Epidermal melanocyte (primary cell): Measurements from ENCODE around the gene TCEANC.
"Not testable (repeated sequence)": the region's sequence is repeated elsewhere in the genome, so short reads cannot be mapped to it uniquely, and the experiment has no call there.

Source experiments
- DNase-seq: peaks from one replicate; pipeline ENCODE4 v3.0.0; 2011; ENCODE audit warnings: low spot score; ENCODE audit not compliant: insufficient read length

TCEANC gene

DNA sequence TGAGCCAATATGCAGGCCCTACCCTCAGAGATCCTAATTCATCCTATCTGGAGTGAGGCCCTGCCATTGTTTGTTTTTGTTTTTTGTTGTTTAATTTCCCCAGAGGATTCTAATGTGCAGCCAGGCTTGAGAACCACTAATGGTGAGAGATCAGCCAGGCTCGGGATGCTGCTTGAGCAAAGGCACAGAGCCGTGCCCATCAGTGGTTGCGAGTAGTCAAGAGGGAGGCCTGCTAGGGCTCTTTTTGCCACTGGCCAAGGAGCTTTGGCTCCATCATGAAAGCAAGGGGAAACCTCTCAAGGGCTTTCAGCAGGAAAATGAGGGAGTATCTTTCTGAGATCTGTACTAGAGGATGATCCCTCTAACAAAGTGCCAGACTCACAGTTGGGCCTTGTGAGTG, 2.7 kb downstream of the TCEANC start:
- DNase-seq: no peak

DNA sequence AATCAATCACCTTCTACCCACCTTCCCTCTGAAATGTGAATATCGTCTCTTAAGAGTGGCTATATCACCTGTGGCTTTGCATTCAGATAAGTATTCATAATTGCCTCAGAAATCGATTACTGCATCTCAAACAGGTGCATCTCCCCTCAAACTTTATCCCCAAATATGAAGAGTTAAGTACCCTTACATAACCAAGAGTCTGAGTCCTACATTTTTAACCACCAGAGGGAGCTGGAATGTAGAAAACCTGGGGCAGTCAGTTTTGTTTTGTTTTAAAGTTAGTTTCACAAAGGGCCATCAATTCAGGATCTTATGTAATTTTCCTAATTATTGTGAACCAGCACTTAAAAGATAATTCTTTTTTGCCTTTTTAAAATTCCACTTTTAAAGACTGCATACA, 5.7 kb downstream of the TCEANC start:
- DNase-seq: no peak

DNA sequence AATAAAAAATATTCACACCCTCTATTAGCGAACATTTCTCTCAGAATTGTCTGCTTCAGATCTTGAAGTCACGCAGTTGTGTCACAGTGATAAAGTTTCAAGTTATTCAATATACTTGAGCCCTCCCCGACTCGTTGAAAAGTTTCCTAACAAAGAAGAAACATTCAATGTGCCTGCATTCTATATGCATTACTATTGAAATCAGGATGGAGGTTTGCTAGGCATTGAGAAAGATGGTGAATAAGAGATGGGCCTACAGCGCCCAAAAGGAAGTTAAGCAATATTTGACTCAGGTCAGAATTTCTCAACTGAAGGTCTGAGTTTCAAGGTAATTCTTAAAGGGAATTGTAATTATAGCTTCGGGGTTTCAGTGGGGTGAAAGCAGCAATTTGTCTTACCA, 6.1 kb downstream of the TCEANC start:
- DNase-seq: no peak

DNA sequence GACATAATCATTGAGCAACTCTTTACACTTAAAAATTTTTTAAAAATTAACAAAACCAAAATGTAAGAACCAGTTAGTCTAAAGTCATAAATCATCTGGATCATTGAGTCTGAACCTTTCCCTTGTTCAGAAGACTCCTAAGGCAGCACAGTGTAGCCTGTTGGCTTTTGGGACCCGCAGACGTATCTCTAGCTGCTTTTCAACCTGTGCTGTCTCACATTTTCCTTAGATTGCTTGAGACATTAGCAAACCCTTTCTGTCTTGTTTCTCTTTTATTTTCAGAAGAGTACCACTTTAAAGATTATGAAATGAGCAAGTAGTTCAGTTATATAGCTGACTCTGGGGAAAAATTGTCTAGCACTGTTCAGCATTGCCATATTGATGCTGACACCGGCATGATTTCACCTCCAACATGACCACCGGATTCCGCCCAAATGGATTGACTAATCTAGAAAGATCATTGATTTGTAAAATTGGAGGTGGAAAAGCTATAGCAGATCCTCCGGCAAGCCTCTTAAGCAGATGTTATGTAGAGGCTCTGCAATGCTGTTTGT, 8.9 kb downstream of the TCEANC start:
- no peak for DNase-seq

DNA sequence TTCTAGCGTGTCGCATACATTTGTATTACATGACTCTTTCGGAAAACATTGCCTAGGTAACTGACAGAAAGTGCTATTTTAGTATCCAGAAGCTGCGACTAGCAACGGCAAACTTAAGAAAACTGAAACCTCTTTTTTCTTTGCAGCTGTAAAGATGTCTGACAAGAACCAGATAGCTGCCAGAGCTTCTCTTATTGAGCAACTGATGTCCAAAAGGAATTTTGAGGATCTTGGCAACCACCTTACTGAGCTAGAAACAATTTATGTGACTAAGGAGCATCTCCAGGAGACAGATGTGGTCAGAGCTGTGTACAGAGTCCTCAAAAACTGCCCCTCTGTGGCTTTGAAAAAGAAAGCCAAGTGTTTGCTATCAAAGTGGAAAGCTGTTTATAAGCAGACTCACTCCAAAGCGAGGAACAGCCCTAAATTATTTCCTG, 9.4 kb downstream of the TCEANC start:
- peak; percentile 14 for DNase-seq

DNA sequence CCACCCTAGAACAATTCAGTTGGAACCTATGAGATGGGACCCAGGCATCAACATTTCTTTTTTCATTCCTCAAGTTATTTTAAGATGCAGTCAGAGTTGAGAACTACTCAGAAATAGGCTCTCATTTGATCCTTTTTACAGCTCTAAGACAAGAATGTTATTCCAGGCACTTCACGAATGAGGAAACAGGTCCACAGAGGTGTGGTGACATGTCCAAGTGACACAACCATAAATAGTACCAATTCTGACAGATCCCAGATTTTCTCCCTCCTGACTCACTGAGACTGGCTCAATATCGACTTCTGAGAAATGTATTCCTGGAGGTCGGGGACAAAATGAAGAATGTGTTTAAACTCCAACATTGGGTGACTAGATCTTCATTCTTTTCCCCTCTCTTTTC, 11.1 kb downstream of the TCEANC start:
- no peak for DNase-seq

DNA sequence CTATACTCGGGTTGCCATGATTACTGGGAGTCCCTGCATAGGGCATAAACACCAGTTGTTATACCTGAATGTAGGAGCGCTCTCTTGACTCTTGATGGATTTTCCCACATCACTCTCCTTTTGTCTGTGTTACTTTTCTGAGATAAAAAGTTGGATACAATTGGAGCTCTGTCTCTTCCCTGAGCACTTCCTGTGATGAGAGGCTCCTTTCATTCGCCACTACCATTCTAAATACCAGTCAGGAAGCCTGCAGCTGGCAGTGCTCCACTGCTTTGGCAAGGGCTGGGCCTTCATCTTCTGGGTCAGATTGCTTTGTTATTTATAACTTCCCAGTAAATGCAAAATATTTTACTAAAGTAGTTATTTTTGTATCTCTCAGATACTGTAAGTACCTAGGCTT, 13.9 kb downstream of the TCEANC start:
- peak; percentile 19 for DNase-seq

DNA sequence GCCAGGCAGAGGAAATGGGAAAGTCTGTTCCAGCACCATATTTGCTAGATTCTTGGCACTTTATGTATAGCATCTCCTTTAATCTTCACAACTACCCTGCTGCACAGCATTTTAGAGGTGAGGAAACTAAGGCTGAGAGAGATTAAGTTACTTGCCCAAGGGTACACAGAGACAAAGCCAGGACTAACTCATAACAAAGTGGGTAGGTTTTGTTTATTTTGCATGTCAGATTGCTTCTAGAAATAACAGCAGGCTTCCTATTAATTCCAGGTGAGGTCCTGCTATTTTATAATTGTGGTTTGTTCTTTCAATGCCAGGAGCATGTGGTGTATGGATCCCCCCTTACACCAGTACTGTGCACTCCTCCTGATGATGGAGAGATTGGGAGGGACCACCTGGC, 15.0 kb downstream of the TCEANC start:
- no peak for DNase-seq

DNA sequence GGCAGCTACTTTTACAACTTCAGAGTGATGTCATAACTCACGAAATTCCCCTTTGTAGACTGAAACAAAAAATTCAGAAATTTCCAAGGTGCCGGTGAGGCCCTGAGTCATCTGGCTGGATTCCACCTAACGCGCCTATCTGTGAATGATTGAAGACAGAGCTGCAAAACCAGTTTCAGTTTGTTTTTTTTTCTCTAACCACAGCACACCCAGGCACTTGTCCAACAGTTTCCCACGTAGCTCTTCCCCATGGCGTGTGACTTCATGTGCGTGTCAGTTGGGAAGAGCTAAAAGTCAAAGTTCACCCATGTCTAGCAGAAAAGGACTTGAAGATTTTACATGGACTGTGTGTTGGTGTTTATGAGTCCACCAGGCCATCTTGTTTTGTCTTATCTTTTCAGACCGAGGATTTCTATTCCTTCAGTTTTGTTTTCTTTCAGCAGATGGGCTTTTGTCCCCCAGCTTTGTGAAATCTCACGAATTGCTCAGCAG, 16.4 kb downstream of the TCEANC start:
- DNase-seq: peak; percentile 19

DNA sequence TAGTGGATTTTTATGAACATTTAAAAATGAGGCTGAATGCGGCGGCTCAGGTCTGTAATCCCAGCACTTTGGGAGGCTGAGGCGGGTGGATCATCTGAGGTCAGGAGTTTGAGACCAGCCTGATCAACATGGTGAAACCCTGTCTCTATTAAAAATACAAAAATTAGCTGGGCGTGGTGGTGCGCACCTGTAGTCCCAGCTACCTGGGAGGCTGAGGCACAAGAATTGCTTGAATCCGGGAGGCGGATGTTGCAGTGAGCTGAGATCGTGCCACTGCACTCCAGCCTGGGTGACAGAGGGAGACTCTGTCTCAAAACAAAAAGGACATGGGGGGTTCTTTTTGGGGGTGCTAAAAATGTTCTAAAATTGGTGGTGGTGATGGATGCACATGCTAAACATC, 16.8 kb downstream of the TCEANC start:
- DNase-seq: not testable (repeated sequence)

DNA sequence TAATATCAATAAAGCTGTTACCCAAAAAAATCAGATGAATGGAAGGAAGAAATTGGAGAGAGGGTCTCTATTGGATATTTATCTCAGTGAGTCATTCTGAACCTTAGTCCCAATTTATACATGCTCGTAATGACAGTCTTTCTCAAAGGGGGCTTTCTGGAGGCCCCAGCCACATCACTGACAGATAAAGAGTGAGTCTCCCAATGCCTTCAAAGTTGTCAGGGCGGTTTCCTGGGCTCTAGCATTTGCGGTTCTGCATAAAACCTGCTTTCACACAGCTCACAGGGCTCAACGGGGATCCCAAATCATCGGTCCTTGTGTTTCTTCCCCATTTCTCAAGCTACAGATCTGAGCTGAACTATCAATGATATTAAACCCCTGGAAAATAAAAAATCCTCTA, 17.3 kb downstream of the TCEANC start:
- DNase-seq: no peak

DNA sequence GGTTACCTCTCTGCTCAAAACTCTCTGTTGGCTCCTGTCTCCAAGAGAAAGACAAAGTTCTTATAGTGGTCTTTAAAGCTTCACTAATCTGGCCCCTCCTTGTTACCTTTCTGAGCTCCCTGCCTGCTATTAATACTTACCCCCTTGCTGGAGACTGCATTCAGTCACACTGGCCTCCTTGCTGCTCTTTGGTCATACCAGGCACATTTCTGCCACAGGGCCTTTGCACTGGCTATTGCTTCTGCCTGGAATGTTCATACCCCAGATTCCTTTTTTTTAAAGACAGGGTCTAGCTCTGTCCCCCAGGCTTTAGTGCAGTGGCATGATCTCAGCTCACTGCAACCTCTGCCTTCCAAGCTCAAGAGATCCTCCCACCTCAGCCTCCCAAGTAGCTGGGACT, 20.1 kb downstream of the TCEANC start:
- no peak for DNase-seq

DNA sequence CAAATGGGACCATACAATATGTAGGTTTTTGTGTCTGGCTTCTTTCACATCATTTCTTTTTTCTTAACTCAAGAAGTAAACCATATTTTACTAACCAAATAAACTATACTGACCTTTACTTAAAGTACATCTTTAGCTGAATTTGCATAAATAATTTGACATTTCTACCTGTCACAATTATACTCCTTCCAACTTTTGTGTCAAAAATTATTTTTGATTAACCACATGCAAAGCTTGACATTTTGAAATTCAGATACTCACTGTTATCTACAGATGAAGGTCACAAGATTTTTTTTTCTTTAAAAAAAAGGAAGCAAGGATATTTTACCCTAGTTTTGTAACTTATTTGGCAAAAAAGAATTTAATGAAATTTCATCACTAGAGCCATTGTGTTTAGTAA, 23.9 kb downstream of the TCEANC start:
- no peak for DNase-seq

DNA sequence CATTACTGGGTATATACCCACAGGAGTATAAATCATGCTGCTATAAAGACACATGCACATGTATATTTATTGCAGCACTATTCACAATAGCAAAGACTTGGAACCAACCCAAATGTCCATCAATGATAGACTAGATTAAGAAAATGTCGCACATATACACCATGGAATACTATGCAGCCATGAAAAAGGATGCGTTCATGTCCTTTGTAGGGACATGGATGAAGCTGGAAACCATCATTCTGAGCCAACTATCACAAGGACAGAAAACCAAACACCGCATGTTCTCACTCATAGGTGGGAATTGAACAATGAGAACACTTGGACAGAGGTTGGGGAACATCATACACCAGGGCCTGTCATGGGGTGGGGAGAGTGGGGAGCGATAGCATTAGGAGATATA, 26.8 kb downstream of the TCEANC start:
- not testable (repeated sequence) for DNase-seq

DNA sequence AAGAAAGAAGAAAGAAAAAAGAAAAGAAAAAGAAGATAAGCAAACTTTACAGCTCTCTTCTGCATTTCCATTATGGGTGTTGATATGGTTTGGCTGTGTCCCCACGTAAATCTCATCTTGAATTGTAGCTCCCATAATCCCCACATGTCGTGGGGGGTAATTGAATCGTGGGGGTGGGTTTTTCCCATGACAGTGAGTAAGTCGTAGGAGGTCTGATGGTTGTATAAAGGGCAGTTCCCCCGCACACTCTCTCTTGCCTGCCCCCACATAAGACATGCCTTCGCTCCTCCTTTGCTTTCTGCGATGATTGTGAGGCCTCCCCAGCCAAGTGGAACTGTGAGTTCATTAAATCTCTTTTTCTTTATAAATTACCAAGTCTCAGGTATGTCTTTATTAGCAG, 28.7 kb downstream of the TCEANC start:
- DNase-seq: no peak

DNA sequence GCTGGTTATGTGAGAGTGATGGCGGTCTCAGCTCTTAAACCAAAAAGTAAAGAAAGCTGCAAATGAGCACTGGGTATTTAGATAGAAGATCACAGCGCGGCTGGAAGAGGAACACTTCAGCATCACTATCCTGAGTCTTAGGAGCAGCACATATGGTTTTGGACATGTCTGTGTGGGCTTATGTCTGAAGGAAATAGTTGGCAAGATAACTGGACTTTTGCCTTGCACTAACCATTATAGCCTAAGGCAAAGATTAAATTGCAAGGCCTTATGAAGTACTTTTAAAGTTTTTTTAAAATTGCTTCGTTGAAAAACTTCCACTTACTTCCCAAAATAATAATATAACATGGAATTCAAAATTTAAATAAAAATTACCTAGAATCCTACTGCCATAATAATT, 31.4 kb downstream of the TCEANC start:
- no peak for DNase-seq

DNA sequence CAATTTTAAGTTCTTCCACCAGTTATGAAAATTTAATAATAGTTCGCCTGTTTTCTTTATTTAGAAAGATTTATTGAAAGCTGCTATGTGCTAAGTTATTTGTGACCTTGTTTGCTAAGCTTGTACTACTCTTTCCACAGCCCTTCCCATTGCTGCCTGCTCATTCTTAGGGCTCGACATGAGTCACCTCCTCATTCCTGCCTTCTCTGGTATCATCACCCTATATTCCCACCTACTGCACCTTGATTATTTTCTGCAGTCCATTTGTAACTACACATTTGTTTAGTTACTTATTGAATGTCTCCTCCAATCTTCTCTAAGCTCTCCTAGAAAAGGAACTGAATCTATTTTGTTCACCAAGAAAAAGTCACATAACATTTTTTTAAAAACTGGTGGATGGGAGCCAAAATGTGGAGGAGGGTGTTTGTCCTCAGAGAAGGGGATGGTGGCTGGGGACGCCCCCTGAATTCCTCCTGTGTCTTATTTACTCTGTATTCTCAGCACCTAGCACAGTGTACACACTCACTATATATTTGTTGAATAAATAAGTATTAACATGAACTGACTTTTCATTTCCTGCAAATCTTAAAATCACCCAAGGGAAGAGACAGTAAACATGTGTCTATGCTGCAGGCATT, 32.3 kb downstream of the TCEANC start:
- DNase-seq: no peak

DNA sequence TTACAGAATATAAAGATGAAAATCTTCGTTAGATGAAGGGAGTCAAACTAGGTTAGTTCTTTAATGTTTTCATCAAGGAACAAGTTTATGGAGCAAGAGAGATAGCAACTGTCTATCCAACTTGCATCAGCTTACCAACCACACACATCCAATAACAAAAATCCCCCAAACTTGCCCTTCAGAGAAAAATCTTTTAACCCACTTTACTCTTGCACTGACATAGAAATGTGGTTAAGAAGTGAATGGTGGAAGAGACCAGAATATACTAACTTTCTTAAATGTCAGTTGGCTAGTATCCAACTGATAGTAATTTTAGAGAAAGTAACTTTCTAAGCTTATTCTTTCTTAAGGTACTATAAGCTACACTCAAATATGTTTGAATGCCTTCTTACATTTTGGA, 34.3 kb downstream of the TCEANC start:
- no peak for DNase-seq

DNA sequence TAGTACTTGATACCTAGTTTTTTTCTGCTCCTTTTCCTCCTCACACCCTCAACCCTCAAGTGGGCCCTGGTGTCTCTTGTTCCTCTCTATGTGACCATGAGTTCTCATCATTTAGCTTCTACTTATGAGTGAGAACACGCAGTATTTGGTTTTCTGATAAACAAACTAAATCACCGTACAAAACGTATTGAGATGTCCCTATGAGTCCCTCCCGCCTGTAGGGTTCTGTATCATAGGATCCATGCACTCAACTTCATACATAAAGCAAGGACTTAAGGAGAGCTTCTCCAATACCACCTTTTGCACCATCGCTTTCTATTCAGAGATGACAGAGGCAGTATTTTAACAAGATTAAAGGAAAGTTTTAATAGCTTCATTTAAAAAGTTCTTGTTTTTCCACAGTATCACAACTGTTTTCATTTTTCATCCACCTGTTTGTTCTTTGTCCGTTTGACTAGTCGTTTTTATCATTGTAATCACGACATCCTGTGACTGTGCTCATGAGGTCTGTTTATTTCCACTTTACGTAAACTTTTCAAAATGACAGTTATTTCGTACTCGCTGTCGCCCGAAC, 35.5 kb downstream of the TCEANC start:
- no peak for DNase-seq

DNA sequence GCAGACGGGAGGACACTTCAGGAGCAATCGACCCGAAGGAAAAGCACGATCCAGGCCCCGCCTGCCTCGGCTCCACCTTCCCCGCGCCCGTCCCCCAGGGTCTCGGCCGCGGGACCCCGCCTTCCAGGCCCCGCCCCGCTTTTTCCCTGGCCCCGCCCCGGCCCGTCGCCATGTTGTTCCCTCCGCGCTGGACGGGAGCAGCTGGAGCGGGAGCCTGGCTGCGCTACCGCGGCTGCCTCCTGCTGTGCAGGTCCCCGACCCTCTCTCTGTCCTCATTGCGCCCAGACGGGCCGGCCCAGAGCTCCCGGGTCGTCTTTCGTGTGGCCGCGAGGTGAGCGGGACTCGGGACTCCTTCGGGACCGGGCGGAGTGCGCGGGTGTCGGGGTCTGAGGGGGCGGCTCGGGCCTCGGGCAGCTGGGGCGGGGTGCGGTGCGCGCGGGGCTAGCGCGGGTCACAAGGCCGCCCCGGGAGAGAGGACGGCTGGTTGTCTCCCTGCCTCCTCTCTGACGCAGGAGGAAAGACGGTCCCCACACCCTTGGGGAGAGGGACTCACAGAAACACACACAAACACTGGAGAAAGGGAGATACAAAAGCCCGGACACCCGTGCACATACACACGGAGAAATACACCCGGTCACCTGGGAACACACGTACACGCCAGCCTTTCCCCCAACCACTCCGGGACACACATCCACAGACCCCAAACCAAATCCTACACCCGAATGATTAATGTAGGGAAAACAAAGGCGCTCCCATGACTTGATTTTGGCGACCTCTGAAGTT, 36.2 kb downstream of the TCEANC start, which contains the start of gene RAB9A:
Gene RAB9A (plus strand): TSS at position 171 of the 783 bp plus-strand sequence. CDS start 19,619 bp downstream, outside the sequence.
- peak; percentile 35 for DNase-seq

DNA sequence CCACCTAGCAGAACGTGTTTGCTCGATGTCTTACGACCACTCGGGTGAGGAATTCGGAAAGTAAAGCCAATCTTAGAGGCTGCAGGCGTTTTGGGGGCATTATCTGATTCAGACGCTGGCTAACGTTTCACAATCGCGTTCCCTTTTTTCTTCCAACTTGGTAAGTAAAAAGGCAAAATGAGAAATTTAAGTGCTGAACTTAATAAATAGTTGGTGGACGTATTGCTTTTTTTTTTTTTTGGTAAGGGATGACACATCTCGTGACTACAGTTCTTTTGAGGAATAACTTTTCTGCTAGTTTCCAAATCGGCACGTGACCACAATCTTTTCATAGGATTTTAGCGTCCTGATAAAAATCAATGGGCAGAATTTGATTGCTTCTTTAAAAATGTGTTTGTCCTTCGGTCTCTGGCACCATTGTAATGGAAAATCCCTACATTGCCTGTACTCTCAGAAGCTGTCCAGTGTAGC, 36.8 kb downstream of the TCEANC start:
- no peak for DNase-seq

DNA sequence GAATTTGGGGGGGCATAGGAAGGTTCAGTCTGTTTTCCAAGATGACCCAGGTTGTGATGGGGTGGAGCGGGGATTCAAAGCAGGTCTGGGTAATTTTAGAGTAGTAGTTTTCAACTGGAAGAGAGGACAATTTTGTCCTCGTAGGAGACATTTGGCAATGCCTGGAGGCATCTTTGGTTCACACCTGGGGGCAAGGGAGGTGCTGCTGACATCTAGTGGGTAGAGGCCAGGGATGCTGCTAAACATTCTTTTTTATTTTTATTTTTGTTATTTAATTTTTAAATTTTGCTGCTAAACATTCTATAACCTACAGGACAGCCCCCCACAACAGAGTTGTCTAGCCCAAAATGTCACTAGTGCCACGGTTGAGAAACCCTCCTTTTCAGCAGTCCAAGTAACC, 37.9 kb downstream of the TCEANC start:
- DNase-seq: no peak
